ENCODE results near the gene DNAH8.
"Not testable (repeated sequence)": the region's sequence is repeated elsewhere in the genome, so short reads cannot be mapped to it uniquely, and the experiment has no call there.

Gene DNAH8

GRCh38 chr6:38912378-38912777 lies 197.3 kb downstream of the DNAH8 start:
- DNase-seq: no peak

GRCh38 chr6:38915205-38915925 lies 200.3 kb downstream of the DNAH8 start:
- DNase-seq: no peak

DNA sequence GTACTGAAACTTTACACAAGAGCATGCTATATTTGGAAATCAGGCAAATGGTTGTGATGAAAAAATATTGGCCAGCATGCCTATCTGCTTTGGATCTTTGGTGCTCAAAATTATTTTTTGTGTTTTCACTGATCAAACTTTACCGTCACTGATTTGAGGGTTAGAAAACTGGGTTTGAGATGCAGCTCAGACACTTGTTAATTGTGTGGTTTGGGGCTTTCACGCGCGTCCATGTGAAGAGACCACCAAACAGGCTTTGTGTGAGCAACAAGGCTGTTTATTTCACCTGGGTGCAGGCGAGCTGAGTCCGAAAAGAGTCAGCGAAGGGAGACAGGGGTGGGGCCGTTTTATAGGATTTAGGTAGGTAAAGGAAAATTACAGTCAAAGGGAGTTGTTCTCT lies 206.4 kb downstream of the DNAH8 start:
- not testable (repeated sequence) for DNase-seq

GRCh38 chr6:38924791-38925509 lies 209.8 kb downstream of the DNAH8 start:
- no peak for DNase-seq

GRCh38 chr6:38929560-38929959 lies 214.4 kb downstream of the DNAH8 start:
- DNase-seq: no peak

DNA sequence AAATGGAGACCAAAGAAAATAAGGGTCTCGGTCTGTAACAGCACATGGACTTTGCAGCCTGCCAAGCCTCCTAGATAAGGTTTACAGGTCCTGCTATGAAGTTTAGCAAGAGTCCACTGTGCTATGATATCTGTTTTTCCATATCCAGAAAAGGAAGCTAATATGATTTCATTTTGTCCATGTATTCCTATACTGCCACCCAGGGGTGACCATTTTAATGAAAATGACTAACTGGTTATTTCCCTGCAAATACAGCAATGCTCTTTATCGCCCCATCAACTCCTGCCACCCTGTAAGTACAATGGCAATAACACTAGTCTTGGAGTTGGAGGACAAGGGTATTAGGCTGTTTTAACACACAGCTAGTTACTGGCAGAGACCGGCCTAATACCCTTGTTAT lies 218.3 kb downstream of the DNAH8 start:
- peak; percentile 24 for DNase-seq

DNA sequence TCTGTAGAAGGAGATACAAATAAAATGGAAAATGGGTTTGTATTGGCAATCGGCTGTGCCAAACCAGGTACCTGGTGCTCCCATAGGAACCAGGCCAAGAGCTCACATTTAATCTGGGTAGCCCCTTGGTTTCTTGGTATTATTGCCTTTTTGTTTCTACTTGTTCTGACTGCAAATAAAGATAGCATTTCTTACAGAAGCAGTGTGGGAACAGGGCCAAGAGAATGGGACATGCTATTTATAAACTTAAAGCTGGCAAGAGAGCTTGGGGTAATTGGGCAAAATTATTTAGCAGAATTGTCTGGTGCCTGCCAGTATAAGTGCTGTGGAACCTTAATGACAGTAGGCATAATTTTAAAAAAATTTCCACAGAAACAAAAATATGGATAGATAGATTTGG lies 219.9 kb downstream of the DNAH8 start:
- no peak for DNase-seq

DNA sequence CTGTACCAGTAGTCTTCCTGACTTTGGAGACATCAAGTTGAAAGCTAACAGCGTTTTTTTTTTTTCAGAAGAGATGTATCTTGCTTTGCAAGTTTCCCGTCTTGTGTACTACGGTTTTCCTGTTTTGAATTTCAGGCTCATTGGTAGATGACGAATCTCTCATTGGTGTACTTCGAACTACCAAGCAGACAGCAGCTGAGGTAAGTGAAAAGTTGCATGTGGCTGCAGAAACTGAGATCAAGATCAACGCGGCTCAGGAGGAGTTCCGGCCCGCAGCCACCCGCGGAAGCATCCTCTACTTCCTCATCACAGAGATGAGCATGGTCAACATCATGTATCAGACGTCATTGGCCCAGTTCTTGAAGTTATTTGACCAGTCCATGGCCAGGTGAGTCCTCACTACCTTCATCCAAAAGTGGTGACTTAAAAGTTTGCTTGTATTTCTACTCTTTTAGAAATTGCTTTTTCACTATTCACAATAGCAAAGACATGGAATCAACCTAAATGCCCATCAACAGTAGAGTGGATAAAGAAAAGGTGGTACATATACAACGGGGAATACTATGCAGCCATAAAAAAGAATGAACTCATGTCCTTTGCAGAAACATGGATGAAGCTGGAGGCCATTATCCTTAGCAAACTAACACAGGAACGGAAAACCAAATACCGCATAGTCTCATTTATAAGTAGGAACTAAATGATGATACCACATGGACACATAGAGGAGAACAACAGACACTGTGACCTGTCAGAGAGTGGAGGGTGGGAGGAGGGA lies 222.9 kb downstream of the DNAH8 start:
- peak; percentile 23 for DNase-seq

- DNase-seq: no peak
Measured at GRCh38 chr6:38938741-38939140, 223.6 kb downstream of the DNAH8 start.

- DNase-seq: no peak
Measured at GRCh38 chr6:38942442-38942841, 227.3 kb downstream of the DNAH8 start.

- no peak for DNase-seq
Measured at GRCh38 chr6:38942965-38943364, 227.9 kb downstream of the DNAH8 start.

DNA sequence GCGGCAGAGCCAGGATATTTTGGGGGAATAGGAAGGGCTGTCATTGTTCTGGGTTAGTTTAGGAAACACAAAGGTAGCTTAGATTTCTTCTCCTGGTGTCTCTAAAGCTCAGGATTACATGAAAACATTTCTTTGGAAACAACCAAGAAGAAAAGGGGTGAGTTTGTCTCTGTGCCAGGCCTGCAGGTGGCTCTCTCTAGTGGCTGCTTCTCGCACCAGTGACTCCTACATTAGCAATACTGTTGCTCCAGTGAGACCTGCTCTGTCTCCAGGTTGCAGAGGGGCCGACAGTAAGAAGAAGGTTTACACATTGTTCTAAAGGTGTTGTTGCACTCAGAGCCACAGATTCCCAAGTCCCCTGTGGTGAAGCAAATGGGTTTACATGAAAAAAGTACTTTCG lies 228.9 kb downstream of the DNAH8 start:
- no peak for DNase-seq

- DNase-seq: no peak
Measured at GRCh38 chr6:38944655-38945279, 229.7 kb downstream of the DNAH8 start.

GRCh38 chr6:38955861-38956260 lies 240.8 kb downstream of the DNAH8 start:
- DNase-seq: no peak

DNA sequence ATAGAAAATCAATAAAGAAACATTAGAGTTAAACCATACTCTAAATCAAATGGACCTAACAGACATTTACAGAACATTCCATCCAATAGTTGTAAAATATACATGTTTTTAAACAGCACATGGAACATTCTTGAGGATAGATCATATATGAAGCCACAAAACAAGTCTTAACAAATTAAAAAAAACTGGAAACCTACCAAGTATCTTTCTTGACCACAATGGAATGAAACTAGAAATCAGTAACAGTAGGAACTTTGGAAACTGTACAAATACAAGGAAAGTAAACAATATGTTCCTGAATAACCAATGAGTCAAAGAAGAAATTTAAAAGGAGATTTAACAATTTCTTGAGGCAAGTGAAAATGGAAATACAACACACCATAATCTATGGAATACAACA lies 242.3 kb downstream of the DNAH8 start:
- DNase-seq: no peak

DNA sequence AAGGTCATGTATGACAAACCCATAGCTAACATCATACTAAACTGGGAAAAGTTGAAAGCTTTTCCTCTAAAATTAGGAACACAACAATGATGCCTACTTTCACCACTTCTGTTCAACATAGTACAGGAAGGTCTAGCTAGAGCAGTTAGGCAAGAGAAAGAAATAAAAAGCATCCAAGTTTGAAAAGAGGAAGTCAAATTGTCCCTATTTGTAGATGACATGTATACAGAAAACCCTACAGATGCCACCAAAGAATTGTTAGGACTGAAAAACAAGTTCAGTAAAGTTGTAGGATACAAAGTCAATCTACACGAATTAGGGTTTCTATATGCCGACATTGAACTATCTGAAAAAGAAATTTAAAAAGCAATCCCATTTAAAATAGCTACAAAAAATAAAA lies 244.0 kb downstream of the DNAH8 start:
- DNase-seq: no peak

- DNase-seq: no peak
Measured at GRCh38 chr6:38968702-38969149, 253.6 kb downstream of the DNAH8 start.

GRCh38 chr6:38973178-38974057 lies 258.3 kb downstream of the DNAH8 start:
- peak; percentile 27 for DNase-seq

DNA sequence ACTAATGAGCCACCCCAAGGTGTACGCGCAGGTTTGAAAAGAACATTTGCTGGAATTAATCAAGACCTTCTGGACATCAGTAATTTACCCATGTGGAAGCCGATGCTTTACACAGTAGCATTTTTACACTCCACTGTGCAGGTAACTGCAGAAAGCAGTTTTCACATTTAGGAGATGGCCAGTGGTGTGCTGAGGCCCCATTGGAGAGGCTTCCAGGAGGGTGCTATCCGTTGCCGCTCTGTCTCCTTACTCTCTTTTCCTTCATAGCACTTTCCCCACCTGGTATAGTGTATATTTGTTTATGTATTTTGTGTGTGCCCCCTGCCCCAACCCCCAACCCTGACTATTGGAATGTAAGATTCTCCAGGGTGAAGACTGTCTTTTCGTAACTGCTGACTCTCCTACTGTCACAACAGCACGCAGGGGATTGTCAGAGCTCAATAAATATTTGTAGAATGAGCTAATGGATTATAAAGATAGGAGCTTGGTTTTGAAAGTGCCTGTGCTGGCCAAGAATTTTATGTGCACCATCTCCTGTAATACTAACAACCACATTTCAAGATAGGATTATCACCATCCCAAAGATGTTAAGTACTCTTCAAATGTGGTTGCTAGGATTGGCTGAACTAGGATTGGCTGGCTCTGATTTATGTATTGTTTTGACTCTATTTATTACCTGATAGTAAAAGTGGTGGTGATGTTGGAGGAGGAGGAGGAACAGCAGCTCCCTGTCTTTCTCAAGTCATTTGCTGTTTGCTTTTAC lies 259.5 kb downstream of the DNAH8 start:
- DNase-seq: no peak

GRCh38 chr6:38975621-38976049 lies 260.5 kb downstream of the DNAH8 start:
- DNase-seq: no peak

- no peak for DNase-seq
Measured at GRCh38 chr6:38976051-38976450, 260.9 kb downstream of the DNAH8 start.
